GM21619 (cell line): Measurements from ENCODE around the gene DDAH1.
"Not testable (repeated sequence)": the region's sequence is repeated elsewhere in the genome, so short reads cannot be mapped to it uniquely, and the experiment has no call there.

Experiments used
- ATAC-seq: cut with Tn5 transposase; IDR thresholded peaks from one replicate; pipeline ENCODE4 v1.9.1; 2021; ENCODE audit not compliant: unreplicated experiment

The DDAH1 gene

GRCh38 chr1:85465099-85465785 lies at the start of gene DDAH1:
TSS of gene DDAH1 (minus strand) at chr1:85465159. CDS start at chr1:85465045, 114 bp downstream.
- ATAC-seq, result peak; percentile 43

- not testable (repeated sequence) for ATAC-seq
Observed at GRCh38 chr1:85513998-85514397, 49.0 kb upstream of the DDAH1 start.

- ATAC-seq, result no peak
Observed at GRCh38 chr1:85504417-85504816, 39.5 kb upstream of the DDAH1 start.

GRCh38 chr1:85502625-85503083 lies 37.7 kb upstream of the DDAH1 start:
- ATAC-seq, result no peak

- no peak for ATAC-seq
Observed at GRCh38 chr1:85502171-85502570, 37.2 kb upstream of the DDAH1 start.

- no peak for ATAC-seq
Observed at GRCh38 chr1:85501355-85501898, 36.5 kb upstream of the DDAH1 start.

GRCh38 chr1:85496941-85497582 lies 32.1 kb upstream of the DDAH1 start:
- no peak for ATAC-seq

GRCh38 chr1:85495556-85495955 lies 30.6 kb upstream of the DDAH1 start:
- no peak for ATAC-seq

- no peak for ATAC-seq
Observed at GRCh38 chr1:85494904-85495266, 29.9 kb upstream of the DDAH1 start.

GRCh38 chr1:85494074-85494903 lies 29.3 kb upstream of the DDAH1 start:
- no peak for ATAC-seq

GRCh38 chr1:85490270-85490985 lies 25.5 kb upstream of the DDAH1 start:
- no peak for ATAC-seq

GRCh38 chr1:85488126-85488525 lies 23.2 kb upstream of the DDAH1 start:
- ATAC-seq, result no peak

GRCh38 chr1:85485516-85485915 lies 20.6 kb upstream of the DDAH1 start:
- ATAC-seq, result no peak

GRCh38 chr1:85484716-85485115 lies 19.8 kb upstream of the DDAH1 start:
- no peak for ATAC-seq

- ATAC-seq, result no peak
Observed at GRCh38 chr1:85484264-85484663, 19.3 kb upstream of the DDAH1 start.

- no peak for ATAC-seq
Observed at GRCh38 chr1:85481688-85482087, 16.7 kb upstream of the DDAH1 start.

GRCh38 chr1:85480566-85480965 lies 15.6 kb upstream of the DDAH1 start:
- no peak for ATAC-seq

- ATAC-seq, result no peak
Observed at GRCh38 chr1:85479491-85479890, 14.5 kb upstream of the DDAH1 start.

GRCh38 chr1:85478366-85478765 lies 13.4 kb upstream of the DDAH1 start:
- no peak for ATAC-seq

GRCh38 chr1:85475055-85475454 lies 10.1 kb upstream of the DDAH1 start:
- ATAC-seq, result no peak

- no peak for ATAC-seq
Observed at GRCh38 chr1:85473390-85473789, 8.4 kb upstream of the DDAH1 start.
